ENCODE measurements around the gene LIPT1.

The LIPT1 gene

GRCh38 chr2:99169534-99169933, 14.8 kb downstream of the LIPT1 start:
- POLR2A ChIA-PET = interaction anchor here (1.7 to 5.3 kb wide), 2 partner anchors 11 to 15 kb away, joined by 5 to 44 read pairs; partner anchors contain the start of genes LIPT1, MITD1 and TSGA10
- TF ChIP-seq FOXA1 (IDR thresholded peaks at IDR 0.05) = no peak
- TF ChIP-seq LEF1 (IDR thresholded peaks at IDR 0.05; ENCODE audit: borderline replicate concordance) = no peak
- TF ChIP-seq ELF4 (IDR thresholded peaks at IDR 0.05) = no peak
- TF ChIP-seq FOXK2 (IDR thresholded peaks at IDR 0.05) = no peak
- no peak for TF ChIP-seq CTBP1 (IDR thresholded peaks at IDR 0.05; ENCODE audit: borderline replicate concordance)
- TF ChIP-seq ARNT (IDR thresholded peaks at IDR 0.05) = no peak
- TF ChIP-seq ZNF384 (IDR thresholded peaks at IDR 0.05) = no peak
- TF ChIP-seq PKNOX1 (IDR thresholded peaks at IDR 0.05) = no peak
- TF ChIP-seq SP1 (IDR thresholded peaks at IDR 0.05) = no peak
- no peak for DNase-seq (ENCODE audit: extremely low spot score)
- CTCF ChIA-PET = interaction anchor here (0.6 kb wide), 1 partner anchor 20 kb away, joined by 3 read pairs; no protein-coding TSS in a partner anchor

- CTCF ChIA-PET = no interaction called here
- POLR2A ChIA-PET = interaction anchor here (1.1 kb wide), 1 partner anchor 17 kb away, joined by 3 read pairs; the partner anchor contains the start of genes LIPT1 and TSGA10
- DNase-seq (ENCODE audit: extremely low spot score) = no peak
- TF ChIP-seq L3MBTL2 (conservative IDR thresholded peaks at IDR 0.05) (no peak), FOXA1 (IDR thresholded peaks at IDR 0.05) (no peak), ZNF384 (IDR thresholded peaks at IDR 0.05) (no peak)
Measured at GRCh38 chr2:99171377-99172140, 16.8 kb downstream of the LIPT1 start.

GRCh38 chr2:99180755-99181623, 26.2 kb downstream of the LIPT1 start, which contains the start of the genes MITD1 and MRPL30:
Gene MITD1 (minus strand): TSS chr2:99181058. CDS start chr2:99180981, 77 bp downstream.
Gene MRPL30 (plus strand): TSS chr2:99181184. CDS start chr2:99186204, 5,020 bp downstream.
- ChIA-PET POLR2A (interaction anchor here (0.5 to 3.2 kb wide), 13 partner anchors 11 to 800 kb away, joined by 3 to 31 read pairs (median 4); partner anchors contain the start of genes C2orf15, EIF5B, LIPT1 and TSGA10), CTCF (interaction anchor here (0.7 kb wide), 2 partner anchors 156 to 684 kb away, joined by 3 read pairs; no protein-coding TSS in a partner anchor)
- TF ChIP-seq BHLHE40 (IDR thresholded peaks at IDR 0.05; ENCODE audit: borderline replicate concordance) (no peak), TARDBP (IDR thresholded peaks at IDR 0.05) (peak; percentile 64), CTBP1 (IDR thresholded peaks at IDR 0.05; ENCODE audit: borderline replicate concordance) (peak; percentile 92), L3MBTL2 (conservative IDR thresholded peaks at IDR 0.05) (peak; percentile 80), ELF4 (IDR thresholded peaks at IDR 0.05) (peak; percentile 92)
- DNase-seq (ENCODE audit: extremely low spot score) = peak; percentile 84

- POLR2A ChIA-PET = interaction anchor here (0.5 to 3.2 kb wide), 6 partner anchors 16 to 166 kb away, joined by 3 to 31 read pairs (median 12); partner anchors contain the start of genes C2orf15, EIF5B, LIPT1 and TSGA10
- TF ChIP-seq BHLHE40 (IDR thresholded peaks at IDR 0.05; ENCODE audit: borderline replicate concordance) (no peak), FOXK2 (IDR thresholded peaks at IDR 0.05) (no peak), TARDBP (IDR thresholded peaks at IDR 0.05) (no peak), FOXM1 (IDR thresholded peaks at IDR 0.05; ENCODE audit: borderline replicate concordance) (no peak), HDGF (IDR thresholded peaks at IDR 0.05; ENCODE audit: borderline replicate concordance) (no peak), ELF4 (IDR thresholded peaks at IDR 0.05) (no peak), PKNOX1 (IDR thresholded peaks at IDR 0.05) (no peak), SP1 (IDR thresholded peaks at IDR 0.05) (no peak), CTBP1 (IDR thresholded peaks at IDR 0.05; ENCODE audit: borderline replicate concordance) (no peak), SUZ12 (IDR thresholded peaks at IDR 0.05) (no peak)
- CTCF ChIA-PET = no interaction called here
- peak; percentile 17 for DNase-seq (ENCODE audit: extremely low spot score)
Measured at GRCh38 chr2:99181624-99182000, 26.8 kb downstream of the LIPT1 start.

GRCh38 chr2:99183025-99183424, 28.3 kb downstream of the LIPT1 start:
- no peak for TF ChIP-seq SP1 (IDR thresholded peaks at IDR 0.05)
- TF ChIP-seq FOXM1 (IDR thresholded peaks at IDR 0.05; ENCODE audit: borderline replicate concordance) = no peak
- no peak for TF ChIP-seq BHLHE40 (IDR thresholded peaks at IDR 0.05; ENCODE audit: borderline replicate concordance)
- no peak for DNase-seq (ENCODE audit: extremely low spot score)
- POLR2A ChIA-PET = interaction anchor here (3.2 kb wide), 1 partner anchor 28 kb away, joined by 31 read pairs; the partner anchor contains the start of genes LIPT1 and TSGA10
- CTCF ChIA-PET = no interaction called here

GRCh38 chr2:99184811-99185210, 30.0 kb downstream of the LIPT1 start:
- ChIA-PET POLR2A (interaction anchor here (1.0 kb wide), 1 partner anchor 44 kb away, joined by 4 read pairs; no protein-coding TSS in a partner anchor), CTCF (no interaction called here)
- TF ChIP-seq HDGF (IDR thresholded peaks at IDR 0.05; ENCODE audit: borderline replicate concordance) (no peak), ELF4 (IDR thresholded peaks at IDR 0.05) (no peak), L3MBTL2 (conservative IDR thresholded peaks at IDR 0.05) (no peak), FOXK2 (IDR thresholded peaks at IDR 0.05) (no peak), PKNOX1 (IDR thresholded peaks at IDR 0.05) (no peak), ZNF384 (IDR thresholded peaks at IDR 0.05) (no peak), NFRKB (IDR thresholded peaks at IDR 0.05) (no peak), FOXA1 (IDR thresholded peaks at IDR 0.05) (no peak), BHLHE40 (IDR thresholded peaks at IDR 0.05; ENCODE audit: borderline replicate concordance) (no peak), LEF1 (IDR thresholded peaks at IDR 0.05; ENCODE audit: borderline replicate concordance) (no peak), CTBP1 (IDR thresholded peaks at IDR 0.05; ENCODE audit: borderline replicate concordance) (no peak)
- no peak for DNase-seq (ENCODE audit: extremely low spot score)
